ELF-1 (cell line): ENCODE results near the gene PSMB7.

Experiments
- DNase-seq: peaks from one replicate; pipeline ENCODE4 v3.0.0-alpha.2; 2016; ENCODE audit warnings: low read depth, low spot score

Gene PSMB7

GRCh38 chr9:124303762-124304161, 111.5 kb downstream of the PSMB7 start:
- no peak for DNase-seq
